Activated naive CD4-positive, alpha-beta T cell treated with anti-CD3 and anti-CD28 coated beads, Interleukin-2, amount 10 ng/mL, durations not matched to agents 7 days and 5 days (primary cell): ENCODE results near the gene CTCF.
A peak's percentile ranks its signal among the peaks of the same experiment; 100 is the strongest.
"Not testable (repeated sequence)": the region's sequence is repeated elsewhere in the genome, so short reads cannot be mapped to it uniquely, and the experiment has no call there.

Source experiments
- CTCF ChIA-PET: fragments of 350-600 bp; sonication (Branson Sonifier 250); formaldehyde crosslinking; loops from one replicate; lab custom pipeline; 2021; ENCODE audit warnings: antibody characterized with exemption; lab: Charles Lee
- DNase-seq: peaks from one replicate; pipeline ENCODE4 v3.0.0-alpha.2; 2020
- H3K27ac Mint-ChIP-seq: one replicate; pipeline ENCODE4 v1.8.0; 2021; ENCODE audit warnings: mild to moderate bottlenecking, moderate library complexity, mixed read lengths
- H3K27me3 Mint-ChIP-seq: one replicate; pipeline ENCODE4 v1.8.0; 2021; ENCODE audit warnings: mild to moderate bottlenecking, mixed read lengths
- H3K36me3 Mint-ChIP-seq: one replicate; pipeline ENCODE4 v1.8.0; 2021; ENCODE audit warnings: mixed read lengths
- H3K4me1 Mint-ChIP-seq: one replicate; pipeline ENCODE4 v1.8.0; 2021; ENCODE audit warnings: mixed read lengths
- H3K4me3 Mint-ChIP-seq: one replicate; pipeline ENCODE4 v1.8.0; 2021; ENCODE audit warnings: mild to moderate bottlenecking, moderate library complexity, mixed read lengths
- H3K9me3 Mint-ChIP-seq: one replicate; pipeline ENCODE4 v1.8.0; 2021; ENCODE audit warnings: mixed read lengths

CTCF gene

GRCh38 chr16:67528222-67528869 is 34.0 kb upstream of the CTCF start, which contains the start of gene RIPOR1:
Gene RIPOR1, plus strand, starts transcription at chr16:67528829. Its CDS starts 9,618 bp downstream, at chr16:67538447.
- Mint-ChIP-seq H3K27ac (no peak within 1 kb of the TSS), H3K9me3 (no peaks in the 10 kb centered on the region), H3K4me1 (peaks cover 26% of the 10 kb centered on the region), H3K4me3 (peak within 1 kb of the TSS; percentile 60), H3K27me3 (peaks cover 90% of the 10 kb centered on the region), H3K36me3 (no peaks in the 10 kb centered on the region)
- CTCF ChIA-PET, result interaction anchor here (1.5 to 5.1 kb wide), 2 partner anchors 7 to 19 kb away, joined by 5 to 35 read pairs; no protein-coding TSS in a partner anchor
- peak; percentile 70 for DNase-seq

- Mint-ChIP-seq H3K27me3 (peaks cover 97% of the 10 kb centered on the region), H3K4me3 (peak overlapping the region; percentile 60), H3K9me3 (no peaks in the 10 kb centered on the region), H3K27ac (no peak overlapping the region), H3K4me1 (peaks cover 26% of the 10 kb centered on the region), H3K36me3 (no peaks in the 10 kb centered on the region)
- CTCF ChIA-PET, result interaction anchor here (1.0 to 5.1 kb wide), 4 partner anchors 8 to 140 kb away, joined by 3 to 35 read pairs (median 4); no protein-coding TSS in a partner anchor
- peak; percentile 57 for DNase-seq
Observed at GRCh38 chr16:67528870-67529581, 33.3 kb upstream of the CTCF start.

- peak overlapping the region; percentile 60 for H3K4me3 Mint-ChIP-seq
- H3K36me3 Mint-ChIP-seq, result no peaks in the 10 kb centered on the region
- H3K27ac Mint-ChIP-seq, result no peak overlapping the region
- DNase-seq, result no peak
- H3K4me1 Mint-ChIP-seq, result peaks cover 29% of the 10 kb centered on the region
- CTCF ChIA-PET, result interaction anchor here (1.0 to 5.1 kb wide), 4 partner anchors 9 to 140 kb away, joined by 3 to 35 read pairs (median 4); no protein-coding TSS in a partner anchor
- H3K27me3 Mint-ChIP-seq, result peaks cover 97% of the 10 kb centered on the region
- H3K9me3 Mint-ChIP-seq, result no peaks in the 10 kb centered on the region
Observed at GRCh38 chr16:67529582-67530012, 32.7 kb upstream of the CTCF start.

GRCh38 chr16:67530013-67530939 is 32.0 kb upstream of the CTCF start:
- no peak overlapping the region for H3K27ac Mint-ChIP-seq
- H3K9me3 Mint-ChIP-seq, result no peaks in the 10 kb centered on the region
- peak; percentile 55 for DNase-seq
- peaks cover 29% of the 10 kb centered on the region for H3K4me1 Mint-ChIP-seq
- peaks cover 97% of the 10 kb centered on the region for H3K27me3 Mint-ChIP-seq
- peak overlapping the region; percentile 60 for H3K4me3 Mint-ChIP-seq
- H3K36me3 Mint-ChIP-seq, result no peaks in the 10 kb centered on the region
- CTCF ChIA-PET, result interaction anchor here (1.0 to 5.1 kb wide), 3 partner anchors 9 to 16 kb away, joined by 3 to 35 read pairs (median 6); no protein-coding TSS in a partner anchor

GRCh38 chr16:67531247-67531646 is 31.1 kb upstream of the CTCF start:
- Mint-ChIP-seq H3K9me3 (no peaks in the 10 kb centered on the region), H3K27me3 (peaks cover 97% of the 10 kb centered on the region), H3K4me3 (no peak overlapping the region), H3K27ac (no peak overlapping the region), H3K4me1 (peaks cover 30% of the 10 kb centered on the region), H3K36me3 (no peaks in the 10 kb centered on the region)
- CTCF ChIA-PET, result interaction anchor here (1.0 to 5.1 kb wide), 3 partner anchors 10 to 17 kb away, joined by 3 to 35 read pairs (median 6); no protein-coding TSS in a partner anchor
- no peak for DNase-seq

- Mint-ChIP-seq H3K36me3 (no peaks in the 10 kb centered on the region), H3K9me3 (no peaks in the 10 kb centered on the region), H3K4me1 (peaks cover 36% of the 10 kb centered on the region), H3K4me3 (no peak overlapping the region), H3K27ac (no peak overlapping the region), H3K27me3 (peaks cover 93% of the 10 kb centered on the region)
- CTCF ChIA-PET, result interaction anchor here (1.4 to 5.1 kb wide), 2 partner anchors 12 to 14 kb away, joined by 4 to 35 read pairs; no protein-coding TSS in a partner anchor
- DNase-seq, result no peak
Observed at GRCh38 chr16:67533024-67533560, 29.2 kb upstream of the CTCF start.

- H3K4me1 Mint-ChIP-seq, result peaks cover 38% of the 10 kb centered on the region
Observed at GRCh38 chr16:67533987-67534386, 28.3 kb upstream of the CTCF start.

GRCh38 chr16:67534431-67534830 is 27.9 kb upstream of the CTCF start:
- Mint-ChIP-seq H3K27ac (no peak overlapping the region), H3K4me3 (no peak overlapping the region), H3K9me3 (no peaks in the 10 kb centered on the region), H3K27me3 (peaks cover 93% of the 10 kb centered on the region), H3K36me3 (peaks cover 5% of the 10 kb centered on the region), H3K4me1 (peaks cover 40% of the 10 kb centered on the region)
- CTCF ChIA-PET, result interaction anchor here (0.8 to 1.3 kb wide), 2 partner anchors 13 to 28 kb away, joined by 3 to 4 read pairs; partner anchors contain the start of gene CTCF
- DNase-seq, result no peak

More at GRCh38 chr16:67533987-67534386, 28.3 kb upstream of the CTCF start:
- H3K9me3 Mint-ChIP-seq, CTCF ChIA-PET, H3K36me3 Mint-ChIP-seq, H3K4me3 Mint-ChIP-seq, H3K27ac Mint-ChIP-seq, DNase-seq: not testable (repeated sequence)
- peaks cover 95% of the 10 kb centered on the region for H3K27me3 Mint-ChIP-seq

- H3K9me3 Mint-ChIP-seq, result no peaks in the 10 kb centered on the region
- no peak overlapping the region for H3K4me3 Mint-ChIP-seq
- peaks cover 10% of the 10 kb centered on the region for H3K36me3 Mint-ChIP-seq
- DNase-seq, result no peak
- H3K27ac Mint-ChIP-seq, result no peak overlapping the region
- CTCF ChIA-PET, result interaction anchor here (0.8 to 3.9 kb wide), 4 partner anchors 9 to 27 kb away, joined by 3 to 51 read pairs (median 4); partner anchors contain the start of gene CTCF
- H3K4me1 Mint-ChIP-seq, result peaks cover 34% of the 10 kb centered on the region
- peaks cover 86% of the 10 kb centered on the region for H3K27me3 Mint-ChIP-seq
Observed at GRCh38 chr16:67535201-67535600, 27.1 kb upstream of the CTCF start.

GRCh38 chr16:67537270-67537635 is 25.1 kb upstream of the CTCF start:
- peaks cover 65% of the 10 kb centered on the region for H3K27me3 Mint-ChIP-seq
- no peak overlapping the region for H3K27ac Mint-ChIP-seq
- no peaks in the 10 kb centered on the region for H3K9me3 Mint-ChIP-seq
- CTCF ChIA-PET, result interaction anchor here (0.8 to 3.9 kb wide), 8 partner anchors 10 to 503 kb away, joined by 3 to 51 read pairs (median 4); partner anchors contain the start of gene CARMIL2
- peak overlapping the region; percentile 76 for H3K4me3 Mint-ChIP-seq
- H3K4me1 Mint-ChIP-seq, result peaks cover 30% of the 10 kb centered on the region
- peak; percentile 73 for DNase-seq
- H3K36me3 Mint-ChIP-seq, result peaks cover 24% of the 10 kb centered on the region

GRCh38 chr16:67537636-67538591 is 24.4 kb upstream of the CTCF start:
- Mint-ChIP-seq H3K9me3 (no peaks in the 10 kb centered on the region), H3K4me3 (peak overlapping the region; percentile 76), H3K27ac (no peak overlapping the region), H3K4me1 (peaks cover 37% of the 10 kb centered on the region), H3K27me3 (peaks cover 59% of the 10 kb centered on the region), H3K36me3 (peaks cover 30% of the 10 kb centered on the region)
- CTCF ChIA-PET, result interaction anchor here (0.8 to 3.9 kb wide), 6 partner anchors 9 to 503 kb away, joined by 3 to 51 read pairs (median 8); partner anchors contain the start of gene CARMIL2
- DNase-seq, result peak; percentile 81

GRCh38 chr16:67538666-67539101 is 23.6 kb upstream of the CTCF start:
- peaks cover 51% of the 10 kb centered on the region for H3K27me3 Mint-ChIP-seq
- peak overlapping the region; percentile 71 for H3K4me3 Mint-ChIP-seq
- H3K4me1 Mint-ChIP-seq, result peaks cover 45% of the 10 kb centered on the region
- CTCF ChIA-PET, result interaction anchor here (1.7 to 3.9 kb wide), 3 partner anchors 8 to 133 kb away, joined by 4 to 51 read pairs (median 16); no protein-coding TSS in a partner anchor
- no peak for DNase-seq
- peaks cover 31% of the 10 kb centered on the region for H3K36me3 Mint-ChIP-seq
- no peaks in the 10 kb centered on the region for H3K9me3 Mint-ChIP-seq
- H3K27ac Mint-ChIP-seq, result no peak overlapping the region
